ENCODE measurements around the gene UGDH. TPM values are rescaled to one million over a fixed set of nuclear protein-coding genes. Genes with fewer than 3 reads are reported as not detected.

Gene UGDH
- total and polyA plus RNA-seq, 2 of the 8 experiments (the other 6 are each of a cell fraction or from before 2014, with no cell fraction given) = 32.0 to 128 TPM

DNA sequence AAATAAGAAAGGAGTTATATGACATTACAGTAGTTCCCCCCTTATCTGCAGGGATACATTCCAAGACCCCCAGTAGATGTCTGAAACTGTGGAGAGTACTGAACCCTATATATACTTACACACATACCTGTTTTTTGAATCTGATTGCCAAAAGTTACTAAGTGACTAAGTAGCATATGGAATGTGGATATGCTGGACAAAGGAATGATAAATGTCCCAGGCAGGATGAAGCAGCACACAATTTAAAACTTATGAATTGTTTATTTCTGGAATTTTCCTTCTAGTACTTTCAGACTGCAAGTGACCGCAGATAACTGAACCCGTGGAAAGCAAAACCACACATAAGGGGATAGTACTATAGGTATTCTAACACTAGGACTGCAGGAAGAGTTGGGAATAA is 22.7 kb downstream of the UGDH start:
- Histone ChIP-seq H2BK120ac (replicated peaks; ENCODE audit: low read depth, low read length) (no peak overlapping the region), H4K20me1 (replicated peaks in 1 of 2; ENCODE audit: control insufficient read depth in 1 of 2, insufficient read depth in 2 of 2, low read length in 2 of 2) (no peaks in the 10 kb centered on the region), H2BK12ac (ENCODE audit: low read depth, low read length) (no peak overlapping the region), H3K18ac (ENCODE audit: extremely low read depth, low read length) (no peak overlapping the region), H3K27ac (ENCODE audit: low read depth, low read length) (no peak overlapping the region), H3K4ac (replicated peaks; ENCODE audit: insufficient read length, low read depth, low read length) (no peak overlapping the region), H2BK15ac (ENCODE audit: low read length) (no peak overlapping the region), H4K5ac (ENCODE audit: insufficient read length, low read depth, low read length) (no peak overlapping the region), H3K9ac (replicated peaks in 1 of 4; ENCODE audit: extremely low read depth in 1 of 4, low read depth in 3 of 4, low read length in 3 of 4) (no peak overlapping the region), H3K4me3 (ENCODE audit: extremely low read depth in 1 of 4, insufficient read depth in 2 of 4, low read depth in 3 of 4, low read length in 4 of 4) (no peak overlapping the region), H3K23ac (ENCODE audit: insufficient read length) (no peak overlapping the region), H3K4me1 (replicated peaks in 1 of 4; ENCODE audit: control insufficient read depth in 3 of 4, insufficient read depth in 4 of 4, low read length in 3 of 4) (no peaks in the 10 kb centered on the region), H3K36me3 (ENCODE audit: control insufficient read depth in 2 of 4, insufficient read depth in 4 of 4, low read length in 3 of 4) (peaks cover 28 to 87% (median 66%) of the 10 kb centered on the region in 4 experiments), H3K27me3 (replicated peaks in 1 of 4; ENCODE audit: control insufficient read depth in 3 of 4, extremely low read depth in 1 of 4, insufficient read depth in 3 of 4, low read length in 3 of 4) (no peaks in the 10 kb centered on the region), H2AFZ (ENCODE audit: low read length) (no peak overlapping the region), H4K91ac (replicated peaks; ENCODE audit: insufficient read length, low read length) (no peak overlapping the region), H3K14ac (ENCODE audit: insufficient read length) (no peak overlapping the region), H2BK20ac (ENCODE audit: low read length) (no peak overlapping the region), H3K9me3 (ENCODE audit: insufficient read depth in 2 of 2, low read depth in 1 of 2, low read length in 1 of 2) (no peaks in the 10 kb centered on the region), H2BK5ac (ENCODE audit: low read depth, low read length) (no peak overlapping the region), H3K79me1 (ENCODE audit: low read depth, low read length) (no peaks in the 10 kb centered on the region), H3K79me2 (ENCODE audit: control insufficient read depth in 1 of 2, insufficient read depth in 2 of 2, low read length in 2 of 2) (no peaks in the 10 kb centered on the region), H4K8ac (ENCODE audit: extremely low read depth, insufficient read depth, low read length) (no peak overlapping the region), H2AK5ac (ENCODE audit: low read depth, low read length) (no peak overlapping the region), H3K23me2 (ENCODE audit: low read depth, low read length) (no peaks in the 10 kb centered on the region), H3K4me2 (ENCODE audit: insufficient read depth in 1 of 2, low read depth in 2 of 2, low read length in 2 of 2) (no peak overlapping the region), H3K56ac (replicated peaks; ENCODE audit: insufficient read length, low read depth, low read length) (no peak overlapping the region)
- WGBS, 2 experiments (ENCODE audit: extremely low coverage in 1 of 2, insufficient coverage in 1 of 2, insufficient read length in 1 of 2, insufficient replicate concordance in 2 of 2, low coverage in 1 of 2, low lambda C conversion rate in 2 of 2, missing lambda C conversion rate in 1 of 2) = 95% methylated on average over 2 of the region's 2 CpGs; no CpG with 5 or more reads in 1 of the 2 experiments
- ChIA-PET CTCF (ENCODE audit: partially characterized antibody) (interaction anchor here (0.6 kb wide), 1 partner anchor 238 kb away, joined by 4 read pairs; no protein-coding TSS in a partner anchor), POLR2A (ENCODE audit: partially characterized antibody) (interaction anchor here (0.8 kb wide), 1 partner anchor 9 kb away, joined by 3 read pairs; no protein-coding TSS in a partner anchor)
- FAIRE-seq (no peak), DNase-seq (ENCODE audit: low read depth in 1 of 2, low spot score in 2 of 2) (no peak)
- TF ChIP-seq SRF (IDR thresholded peaks at IDR 0.05; ENCODE audit: low read depth, low read length) = no peak
- no peak for TF ChIP-seq PHF8 (conservative IDR thresholded peaks at IDR 0.05; ENCODE audit: low read depth, low read length)
- TF ChIP-seq POU5F1 (IDR thresholded peaks at IDR 0.05; ENCODE audit: low read depth, low read length) = no peak
- TF ChIP-seq POLR2AphosphoS5 (IDR thresholded peaks at IDR 0.05; ENCODE audit: low read depth, low read length) = no peak
- TF ChIP-seq CREB1 (IDR thresholded peaks at IDR 0.05) = no peak
- TF ChIP-seq GTF2F1 (IDR thresholded peaks at IDR 0.05; ENCODE audit: borderline replicate concordance, low read depth, low read length) = no peak
- TF ChIP-seq KDM1A (IDR thresholded peaks at IDR 0.05; ENCODE audit: borderline replicate concordance, low read length) = no peak
- no peak for TF ChIP-seq TAF7 (optimal IDR thresholded peaks at IDR 0.05; ENCODE audit: borderline replicate concordance, low read depth, low read length)
- TF ChIP-seq, protein P1, sequence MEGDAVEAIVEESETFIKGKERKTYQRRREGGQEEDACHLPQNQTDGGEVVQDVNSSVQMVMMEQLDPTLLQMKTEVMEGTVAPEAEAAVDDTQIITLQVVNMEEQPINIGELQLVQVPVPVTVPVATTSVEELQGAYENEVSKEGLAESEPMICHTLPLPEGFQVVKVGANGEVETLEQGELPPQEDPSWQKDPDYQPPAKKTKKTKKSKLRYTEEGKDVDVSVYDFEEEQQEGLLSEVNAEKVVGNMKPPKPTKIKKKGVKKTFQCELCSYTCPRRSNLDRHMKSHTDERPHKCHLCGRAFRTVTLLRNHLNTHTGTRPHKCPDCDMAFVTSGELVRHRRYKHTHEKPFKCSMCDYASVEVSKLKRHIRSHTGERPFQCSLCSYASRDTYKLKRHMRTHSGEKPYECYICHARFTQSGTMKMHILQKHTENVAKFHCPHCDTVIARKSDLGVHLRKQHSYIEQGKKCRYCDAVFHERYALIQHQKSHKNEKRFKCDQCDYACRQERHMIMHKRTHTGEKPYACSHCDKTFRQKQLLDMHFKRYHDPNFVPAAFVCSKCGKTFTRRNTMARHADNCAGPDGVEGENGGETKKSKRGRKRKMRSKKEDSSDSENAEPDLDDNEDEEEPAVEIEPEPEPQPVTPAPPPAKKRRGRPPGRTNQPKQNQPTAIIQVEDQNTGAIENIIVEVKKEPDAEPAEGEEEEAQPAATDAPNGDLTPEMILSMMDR (IDR thresholded peaks at IDR 0.05; ENCODE audit: control extremely low read depth in 1 of 3, insufficient read depth in 1 of 3, low read depth in 1 of 3, low read length in 3 of 3) = no peak
- TF ChIP-seq RAD21 (IDR thresholded peaks at IDR 0.05 in 1 of 2, conservative IDR thresholded peaks at IDR 0.05 in 1 of 2; ENCODE audit: low read depth in 2 of 2, low read length in 2 of 2) = no peak
- no peak for TF ChIP-seq BRCA1 (IDR thresholded peaks at IDR 0.05; ENCODE audit: low read depth, low read length)
- no peak for TF ChIP-seq CHD2 (IDR thresholded peaks at IDR 0.05; ENCODE audit: low read length)

Data from H1 (cell line).